CD4-positive, alpha-beta memory T cell (primary cell): Measurements from ENCODE around the gene ZBTB21. TPM values are rescaled to one million over a fixed set of nuclear protein-coding genes. Genes with fewer than 3 reads are reported as not detected.

ENCODE experiments used
- CTCF ChIA-PET: fragments of 350-600 bp; sonication (Branson Sonifier 250); formaldehyde crosslinking; loops from one replicate; lab custom pipeline; 2021; ENCODE audit warnings: inconsistent platforms; ENCODE audit not compliant: partially characterized antibody; lab: Charles Lee
- POLR2A ChIA-PET: fragments of 350-600 bp; sonication (Branson Sonifier 250); formaldehyde crosslinking; loops from one replicate; lab custom pipeline; 2021; ENCODE audit not compliant: partially characterized antibody; lab: Charles Lee
- DNase-seq, 5 donors: peaks; one replicate each; pipeline versions ENCODE4 v3.0.0 to v3.0.0-alpha.2; 2020 to 2022; ENCODE audit warnings: mixed read lengths in 1 of 5
- H3K27ac ChIP-seq: one replicate; pipeline ENCODE4 v1.7.0; 2013; ENCODE audit warnings: low read depth, low read length
- H3K27me3 ChIP-seq: 2 replicates; pipeline ENCODE4 v1.7.0; 2013; ENCODE audit warnings: mild to moderate bottlenecking, low read length, moderate library complexity; ENCODE audit not compliant: insufficient read depth
- H3K36me3 ChIP-seq: 2 replicates; pipeline ENCODE4 v1.7.0; 2013; ENCODE audit warnings: mild to moderate bottlenecking, low read length, moderate library complexity; ENCODE audit not compliant: insufficient read depth
- H3K4me1 ChIP-seq: 2 replicates; pipeline ENCODE4 v1.7.0; 2013; ENCODE audit warnings: mild to moderate bottlenecking, low read length, moderate library complexity; ENCODE audit not compliant: insufficient read depth
- H3K4me3 ChIP-seq, 2 donors: one replicate each; pipeline ENCODE4 v1.7.0; 2013; ENCODE audit warnings: low read length in 2 of 2, mild to moderate bottlenecking in 1 of 2
- H3K9me3 ChIP-seq, 2 donors: one replicate each; pipeline ENCODE4 v1.7.0; 2013; ENCODE audit warnings: low read length in 2 of 2, control low read depth in 1 of 2; ENCODE audit not compliant: control insufficient read depth in 1 of 2
- H3K27ac Mint-ChIP-seq, 7 donors: one replicate each; pipeline ENCODE4 v1.8.0; 2020 to 2021; ENCODE audit warnings: mixed read lengths in 7 of 7, mild to moderate bottlenecking in 6 of 7, inconsistent platforms in 3 of 7, moderate library complexity in 3 of 7
- H3K27me3 Mint-ChIP-seq, 2 donors: one replicate each; pipeline ENCODE4 v1.8.0; 2020 to 2021; ENCODE audit warnings: mixed read lengths in 2 of 2
- H3K36me3 Mint-ChIP-seq, 2 donors: one replicate each; pipeline ENCODE4 v1.8.0; 2020 to 2021; ENCODE audit warnings: mixed read lengths in 2 of 2, inconsistent platforms in 1 of 2, mild to moderate bottlenecking in 1 of 2
- H3K4me1 Mint-ChIP-seq, 4 donors: one replicate each; pipeline ENCODE4 v1.8.0; 2020 to 2021; ENCODE audit warnings: mixed read lengths in 4 of 4, mild to moderate bottlenecking in 1 of 4
- H3K4me3 Mint-ChIP-seq, 8 donors: one replicate each; pipeline ENCODE4 v1.8.0; 2020 to 2021; ENCODE audit warnings: mixed read lengths in 8 of 8, mild to moderate bottlenecking in 7 of 8, moderate library complexity in 6 of 8, inconsistent platforms in 3 of 8
- H3K9me3 Mint-ChIP-seq, 8 donors: one replicate each; pipeline ENCODE4 v1.8.0; 2020 to 2021; ENCODE audit warnings: mixed read lengths in 8 of 8, mild to moderate bottlenecking in 5 of 8, inconsistent platforms in 3 of 8, moderate library complexity in 1 of 8
- intact Hi-C: fragments of 100-400 bp; cut with micrococcal nuclease; formaldehyde crosslinking; loops from one replicate; pipeline ENCODE4 v1.15.1; 2023
- polyA plus RNA-seq, 2 donors: library from polyadenylated mRNA; unstranded; fragments of 300-500 nt; fragmentation: Illumina TruSeq; gene quantifications; one replicate each; pipeline ENCODE4 v1.2.3, GENCODE V29; 2021
- total RNA-seq, 2 experiments: library from RNA; stranded (reverse); gene quantifications; one replicate each; pipeline ENCODE4 v1.2.3, GENCODE V29; 2021

ZBTB21 gene
- total and polyA plus RNA-seq, 4 experiments from 2014 or later: 4.3 to 21.7 (median 13.5) TPM

DNA sequence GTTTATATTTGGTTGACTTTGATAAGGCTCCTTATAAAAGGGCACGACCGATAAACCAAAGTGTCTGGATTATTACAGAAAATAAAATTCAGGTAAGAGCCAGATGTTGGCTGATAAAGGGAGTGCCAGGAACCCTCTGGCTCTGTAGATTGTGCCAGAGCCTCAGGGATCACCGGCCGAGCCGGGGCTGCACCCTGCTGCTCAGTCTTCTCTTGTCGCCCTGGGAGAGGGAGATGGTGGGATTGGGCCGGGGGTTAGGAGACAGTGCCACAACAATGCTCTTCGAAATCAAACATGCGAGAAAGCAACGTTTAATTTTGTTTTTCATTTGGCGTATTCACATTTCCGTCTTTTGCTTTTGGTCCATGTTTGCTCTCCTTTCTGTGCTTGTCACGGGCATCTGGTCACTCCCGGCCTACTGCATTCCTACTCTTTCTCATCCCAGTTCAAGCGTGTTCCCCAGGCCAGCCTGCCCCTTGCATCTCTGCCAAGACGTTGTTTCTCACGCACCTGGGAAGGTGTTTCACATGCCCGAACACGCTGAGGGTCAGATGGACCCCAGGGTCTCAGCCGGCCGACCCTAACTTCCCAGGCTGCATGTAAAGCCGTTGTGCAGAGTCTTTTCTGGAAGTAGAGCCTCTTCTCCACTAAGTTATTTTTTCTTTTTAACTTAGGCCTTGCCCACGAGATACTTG, 37.5 kb downstream of the ZBTB21 start:
- H3K27ac Mint-ChIP-seq: no peak overlapping the region
- POLR2A ChIA-PET: no interaction called here
- no peak for DNase-seq

DNA sequence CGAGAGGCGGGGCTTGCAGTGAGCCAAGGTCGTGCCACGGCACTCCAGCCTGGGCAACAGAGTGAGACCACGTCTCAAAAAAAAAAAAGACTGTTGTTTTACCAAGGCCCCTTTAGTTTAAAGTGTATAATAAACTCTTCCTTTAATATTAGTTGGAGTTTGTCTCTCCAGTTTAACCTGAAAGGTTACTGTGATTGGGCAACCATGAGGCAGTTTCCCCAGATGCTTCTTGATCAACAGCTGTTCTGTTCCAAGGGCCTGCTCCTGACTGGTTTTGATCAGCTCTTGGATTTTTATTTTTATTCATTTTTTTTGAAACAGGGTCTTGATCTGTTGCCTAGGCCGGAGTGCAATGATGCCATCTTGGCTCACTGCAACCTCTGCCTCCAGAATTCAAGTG, 38.3 kb downstream of the ZBTB21 start:
- no peak for DNase-seq
- no peaks in the 10 kb centered on the region for H3K27me3 Mint-ChIP-seq
- H3K4me1 Mint-ChIP-seq: peaks cover 7 to 25% (median 11%) of the 10 kb centered on the region in 4 donors
- H3K9me3 Mint-ChIP-seq: peaks cover 0 to 2% (median 0%) of the 10 kb centered on the region in 8 donors
- intact Hi-C loops: no loop called here
- no peaks in the 10 kb centered on the region for H3K9me3 ChIP-seq
- no peak overlapping the region for H3K27ac Mint-ChIP-seq
- no peak overlapping the region for H3K27ac ChIP-seq
- no peak overlapping the region for H3K4me3 Mint-ChIP-seq
- ChIA-PET POLR2A (no interaction called here), CTCF (interaction anchor here (3.5 kb wide), 1 partner anchor 136 kb away, joined by 22 read pairs; no protein-coding TSS in a partner anchor)
- H3K4me3 ChIP-seq: no peak overlapping the region
- no peaks in the 10 kb centered on the region for H3K27me3 ChIP-seq
- no peaks in the 10 kb centered on the region for H3K36me3 ChIP-seq
- H3K36me3 Mint-ChIP-seq: no peaks in the 10 kb centered on the region
- H3K4me1 ChIP-seq: peaks cover 16% of the 10 kb centered on the region

More for the DNA sequence above, 37.5 kb downstream of the ZBTB21 start:
- Mint-ChIP-seq H3K4me3 (no peak overlapping the region), H3K9me3 (peaks cover 0 to 2% (median 0%) of the 10 kb centered on the region in 8 donors), H3K4me1 (peaks cover 7 to 25% (median 11%) of the 10 kb centered on the region in 4 donors), H3K36me3 (no peaks in the 10 kb centered on the region), H3K27me3 (no peaks in the 10 kb centered on the region)
- CTCF ChIA-PET: interaction anchor here (3.5 kb wide), 1 partner anchor 135 kb away, joined by 22 read pairs; no protein-coding TSS in a partner anchor
- no peaks in the 10 kb centered on the region for H3K9me3 ChIP-seq
- no peak overlapping the region for H3K4me3 ChIP-seq
- no peak overlapping the region for H3K27ac ChIP-seq
- H3K27me3 ChIP-seq: no peaks in the 10 kb centered on the region
- peaks cover 16% of the 10 kb centered on the region for H3K4me1 ChIP-seq
- no peaks in the 10 kb centered on the region for H3K36me3 ChIP-seq
- intact Hi-C loops: no loop called here

DNA sequence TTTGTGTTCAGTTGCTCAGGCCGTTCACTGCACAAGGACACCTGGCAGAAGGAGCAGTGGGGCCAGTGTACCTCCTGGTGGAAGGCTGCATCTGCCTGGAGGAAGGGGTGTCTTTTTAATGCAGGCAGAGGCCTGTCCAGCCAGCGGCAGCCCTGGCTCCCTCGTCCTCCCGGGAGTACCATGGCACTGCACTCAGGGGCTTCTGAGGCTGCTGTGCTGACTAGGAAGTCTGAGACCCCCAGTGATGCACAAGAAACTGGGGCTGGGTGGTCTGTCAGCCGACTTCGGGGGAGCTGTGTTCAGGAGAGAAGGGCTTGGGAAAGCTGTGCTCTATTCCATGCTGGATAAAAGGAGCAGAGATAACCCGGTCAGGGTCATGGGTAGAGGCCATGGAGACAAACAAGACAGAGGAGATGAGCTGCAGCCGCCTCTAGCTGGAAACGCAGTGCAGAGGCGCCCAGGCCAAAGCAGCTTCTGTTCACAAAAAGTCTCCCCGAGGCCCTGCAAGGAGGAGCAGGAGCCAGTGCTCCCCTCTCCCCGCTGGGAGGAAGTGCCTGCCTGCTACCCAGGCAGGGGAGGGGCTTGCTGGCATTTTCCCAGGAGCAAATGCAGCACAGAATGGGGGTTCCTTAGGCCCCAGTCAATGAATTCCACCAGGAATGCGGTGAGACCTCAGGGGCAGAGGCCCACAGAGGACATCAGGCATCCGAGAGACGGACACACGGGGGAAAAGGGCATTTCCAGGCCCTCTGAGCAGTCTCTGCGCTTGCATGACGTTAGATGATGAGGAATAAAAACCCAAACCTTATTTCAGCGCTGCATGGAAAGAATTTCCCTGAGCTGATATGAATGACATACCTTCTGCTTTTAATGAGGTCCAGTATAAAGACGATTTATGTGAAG, 39.2 kb downstream of the ZBTB21 start:
- CTCF ChIA-PET: interaction anchor here (0.8 to 1.4 kb wide), 2 partner anchors 11 to 137 kb away, joined by 3 to 5 read pairs; no protein-coding TSS in a partner anchor
- POLR2A ChIA-PET: no interaction called here
- DNase-seq: no peak
- H3K9me3 Mint-ChIP-seq: peaks cover 0 to 2% (median 0%) of the 10 kb centered on the region in 8 donors
- Histone ChIP-seq H3K36me3 (no peaks in the 10 kb centered on the region), H3K27me3 (no peaks in the 10 kb centered on the region), H3K9me3 (no peaks in the 10 kb centered on the region), H3K27ac (no peak overlapping the region), H3K4me3 (no peak overlapping the region), H3K4me1 (peaks cover 16% of the 10 kb centered on the region)
- no peak overlapping the region for H3K4me3 Mint-ChIP-seq
- no peaks in the 10 kb centered on the region for H3K27me3 Mint-ChIP-seq
- H3K4me1 Mint-ChIP-seq: peaks cover 7 to 25% (median 11%) of the 10 kb centered on the region in 4 donors
- intact Hi-C loops: no loop called here
- H3K27ac Mint-ChIP-seq: peak overlapping the region in 1 of 7 donors; percentile 15
- no peaks in the 10 kb centered on the region for H3K36me3 Mint-ChIP-seq

DNA sequence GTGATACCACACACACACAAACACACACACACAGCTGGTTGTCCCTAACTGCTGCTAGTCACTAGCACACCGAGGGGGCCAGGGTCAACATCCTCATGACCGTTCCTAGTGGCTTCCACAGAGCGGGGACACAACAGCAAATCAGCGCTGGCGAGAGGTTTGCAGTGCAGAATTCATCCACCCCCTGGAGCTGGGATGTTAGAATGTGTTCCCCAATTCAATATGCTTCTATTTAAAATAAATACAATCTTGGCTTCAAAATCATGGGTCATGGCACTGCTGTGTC, 40.1 kb downstream of the ZBTB21 start:
- H3K9me3 ChIP-seq: no peaks in the 10 kb centered on the region
- DNase-seq: no peak
- no peaks in the 10 kb centered on the region for H3K36me3 ChIP-seq
- ChIA-PET POLR2A (no interaction called here), CTCF (interaction anchor here (1.4 kb wide), 1 partner anchor 138 kb away, joined by 5 read pairs; no protein-coding TSS in a partner anchor)
- no peak overlapping the region for H3K27ac ChIP-seq
- no peak overlapping the region for H3K4me3 ChIP-seq
- H3K4me1 ChIP-seq: peaks cover 16% of the 10 kb centered on the region
- Mint-ChIP-seq H3K9me3 (peaks cover 0 to 2% (median 0%) of the 10 kb centered on the region in 8 donors), H3K4me1 (peaks cover 7 to 24% (median 11%) of the 10 kb centered on the region in 4 donors), H3K27me3 (peaks cover 0 to 4% of the 10 kb centered on the region in 2 donors), H3K4me3 (no peak overlapping the region), H3K27ac (no peak overlapping the region), H3K36me3 (no peaks in the 10 kb centered on the region)
- H3K27me3 ChIP-seq: no peaks in the 10 kb centered on the region
- intact Hi-C loops: no loop called here

DNA sequence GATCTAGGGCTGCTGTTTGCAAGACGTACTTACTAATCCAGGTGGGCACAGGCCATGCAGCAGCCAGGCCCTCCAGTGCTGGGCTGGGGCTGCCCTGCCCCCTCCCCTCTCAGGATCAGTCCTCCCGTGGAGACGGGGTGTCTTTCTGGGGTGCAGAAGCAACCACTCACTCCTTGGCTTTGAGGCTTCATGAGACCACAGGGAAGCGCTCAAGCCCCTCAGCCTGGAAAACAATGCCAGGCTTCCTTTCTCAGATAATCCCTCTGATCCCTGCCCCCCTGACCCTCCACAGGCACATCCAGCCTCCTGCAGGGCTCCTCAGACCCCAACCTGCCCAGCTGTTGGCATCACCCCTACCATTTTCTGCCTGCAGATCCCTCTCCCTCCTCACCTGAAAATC, 42.5 kb downstream of the ZBTB21 start:
- no peak for DNase-seq
- intact Hi-C loops: no loop called here
- no peaks in the 10 kb centered on the region for H3K36me3 ChIP-seq
- no peaks in the 10 kb centered on the region for H3K36me3 Mint-ChIP-seq
- H3K27me3 ChIP-seq: no peaks in the 10 kb centered on the region
- peaks cover 0 to under 1% (median 0%) of the 10 kb centered on the region in 4 donors for H3K4me1 Mint-ChIP-seq
- H3K9me3 Mint-ChIP-seq: peaks cover 0 to under 1% (median 0%) of the 10 kb centered on the region in 8 donors
- H3K27ac ChIP-seq: no peak overlapping the region
- peaks cover 4 to 6% of the 10 kb centered on the region in 2 donors for H3K27me3 Mint-ChIP-seq
- no peaks in the 10 kb centered on the region for H3K4me1 ChIP-seq
- no peak overlapping the region for H3K4me3 ChIP-seq
- ChIA-PET CTCF (no interaction called here), POLR2A (no interaction called here)
- H3K27ac Mint-ChIP-seq: no peak overlapping the region
- H3K9me3 ChIP-seq: no peaks in the 10 kb centered on the region
- peak overlapping the region in 1 of 8 donors; percentile 22 for H3K4me3 Mint-ChIP-seq

DNA sequence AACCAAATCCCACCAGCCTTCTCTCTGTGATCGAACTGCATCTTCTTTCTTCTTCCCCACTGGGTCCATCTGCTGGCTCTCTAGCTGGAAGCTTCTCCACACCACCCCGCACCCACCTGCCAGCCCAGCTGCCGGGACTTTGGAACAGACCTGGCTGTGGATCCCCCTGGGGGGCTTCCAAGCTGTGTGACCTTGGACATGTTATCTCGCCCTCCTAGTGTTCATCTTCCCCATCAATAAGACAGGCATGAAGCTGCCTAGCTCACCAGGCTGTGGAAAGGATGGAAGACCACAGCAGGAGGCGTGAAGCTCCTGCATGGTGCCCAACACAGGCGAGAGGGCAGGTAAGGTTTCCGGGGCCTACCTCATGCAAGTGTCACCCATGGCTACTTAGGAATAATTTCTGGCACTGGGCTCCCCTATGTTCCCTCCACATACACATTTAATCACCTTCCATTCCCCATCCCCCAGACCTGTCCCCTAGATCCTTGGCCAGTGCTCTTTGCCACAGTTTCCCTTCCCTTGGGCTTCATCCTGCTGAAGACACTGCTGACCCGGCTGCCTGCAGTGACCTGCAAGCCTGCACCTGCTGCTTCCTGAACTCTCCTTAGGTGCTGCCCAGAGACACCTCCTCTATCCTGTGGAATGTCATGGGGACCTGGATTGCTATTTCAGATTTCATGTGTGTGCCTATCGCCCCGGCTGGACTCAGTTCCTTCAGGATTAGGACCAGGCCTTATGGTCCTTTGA, 43.1 kb downstream of the ZBTB21 start:
- CTCF ChIA-PET: no interaction called here
- Histone ChIP-seq H3K27ac (no peak overlapping the region), H3K9me3 (no peaks in the 10 kb centered on the region), H3K27me3 (no peaks in the 10 kb centered on the region), H3K36me3 (no peaks in the 10 kb centered on the region), H3K4me1 (no peaks in the 10 kb centered on the region), H3K4me3 (no peak overlapping the region)
- intact Hi-C loops: no loop called here
- Mint-ChIP-seq H3K4me3 (no peak overlapping the region), H3K27ac (no peak overlapping the region), H3K27me3 (peaks cover 4 to 10% of the 10 kb centered on the region in 2 donors), H3K36me3 (no peaks in the 10 kb centered on the region), H3K4me1 (no peaks in the 10 kb centered on the region), H3K9me3 (no peaks in the 10 kb centered on the region)
- POLR2A ChIA-PET: no interaction called here
- no peak for DNase-seq
